Endothelial cell of umbilical vein (primary cell): Measurements from ENCODE around the gene SEC31A. TPM values are rescaled to one million over a fixed set of nuclear protein-coding genes. Genes with fewer than 3 reads are reported as not detected.

Source experiments
- BruUV-seq: library from RNA; stranded (reverse); fragments of 400-500 nt; replicated peaks from 2 replicates; lab custom pipeline; 2021; lab: Mats Ljungman, UMichigan
- CTCF ChIA-PET: fragments of 300-600, 350-600 bp; sonication (Branson Sonifier 250); formaldehyde crosslinking; loops from one replicate; lab custom pipeline; 2021; ENCODE audit warnings: antibody characterized with exemption, inconsistent platforms; lab: Charles Lee
- POLR2A ChIA-PET: fragments of 300-600, 350-600 bp; sonication (Branson Sonifier 250); formaldehyde crosslinking; loops from one replicate; lab custom pipeline; 2021; ENCODE audit warnings: antibody characterized with exemption, inconsistent platforms; lab: Charles Lee
- DNase-seq: peaks from one replicate; pipeline ENCODE4 v3.0.0-alpha.2; 2011; ENCODE audit warnings: low read depth, low spot score
- FAIRE-seq: peaks from 2 replicates; lab custom pipeline; 2011; peaks lifted over from hg19 to GRCh38; lab: Jason Lieb, UNC
- H2AFZ ChIP-seq: 2 replicates; pipeline ENCODE4 v1.6.0; 2012; ENCODE audit warnings: low read depth, low read length, control low read depth, inconsistent platforms
- H3K27ac ChIP-seq: 2 replicates; pipeline ENCODE4 v1.5.1; 2011; ENCODE audit warnings: low read depth, mild to moderate bottlenecking, control low read depth, low read length, moderate library complexity; ENCODE audit not compliant: insufficient read depth
- H3K27me3 ChIP-seq, 2 experiments: 2 replicates each; pipeline versions ENCODE4 v1.6.0 to v1.6.1; 2011; ENCODE audit warnings: low read length in 2 of 2, mixed read lengths in 1 of 2; ENCODE audit not compliant: control insufficient read depth in 2 of 2, insufficient read depth in 2 of 2
- H3K36me3 ChIP-seq, 2 experiments: 2 replicates in 1 of 2; 3 replicates in 1 of 2; pipeline ENCODE4 v1.5.1; 2011; ENCODE audit warnings: low read length in 2 of 2, mild to moderate bottlenecking in 1 of 2, moderate library complexity in 1 of 2; ENCODE audit not compliant: control insufficient read depth in 2 of 2, insufficient read depth in 2 of 2; ENCODE audit errors: extremely low read depth in 1 of 2
- H3K4me1 ChIP-seq: 3 replicates; pipeline ENCODE4 v1.5.1; 2011; ENCODE audit warnings: mild to moderate bottlenecking, low read length; ENCODE audit not compliant: control insufficient read depth, insufficient read depth; ENCODE audit errors: extremely low read depth
- H3K4me2 ChIP-seq: 2 replicates; pipeline ENCODE4 v1.6.1; 2011; ENCODE audit warnings: low read length, control low read depth, mixed read lengths; ENCODE audit not compliant: insufficient read depth
- H3K4me3 ChIP-seq, 3 experiments: fragments of 200-600 bp in 1 of 3; sonication (generic), shearing (Covaris generic) in 1 of 3; replicated peaks in 1 of 3; 2 replicates each; pipeline ENCODE4 v1.5.1; 2011 to 2016; ENCODE audit warnings: control low read depth in 3 of 3, low read length in 3 of 3, mild to moderate bottlenecking in 2 of 3, inconsistent platforms in 1 of 3, low read depth in 1 of 3, moderate library complexity in 1 of 3; ENCODE audit not compliant: insufficient read depth in 1 of 3
- H3K79me2 ChIP-seq: 2 replicates; pipeline ENCODE4 v1.6.0; 2012; ENCODE audit warnings: low read length, inconsistent platforms; ENCODE audit not compliant: control insufficient read depth, insufficient read depth
- H3K9ac ChIP-seq: replicated peaks from 2 replicates; pipeline ENCODE3; 2011; ENCODE audit warnings: low read length, control low read depth; ENCODE audit not compliant: insufficient read depth; ENCODE audit errors: extremely low read depth
- H3K9me1 ChIP-seq: replicated peaks from 3 replicates; pipeline ENCODE4 v1.6.0; 2011; ENCODE audit warnings: mild to moderate bottlenecking, low read length; ENCODE audit not compliant: control insufficient read depth, insufficient read depth; ENCODE audit errors: extremely low read depth
- H3K9me3 ChIP-seq: replicated peaks from 2 replicates; pipeline ENCODE4 v1.5.1; 2012; ENCODE audit warnings: low read length, inconsistent platforms; ENCODE audit not compliant: control insufficient read depth, insufficient read depth
- H4K20me1 ChIP-seq: replicated peaks from 2 replicates; pipeline ENCODE3; 2011; ENCODE audit warnings: mild to moderate bottlenecking, low read length; ENCODE audit not compliant: control insufficient read depth, insufficient read depth; ENCODE audit errors: extremely low read depth
- EZH2 ChIP-seq: IDR thresholded peaks from 2 replicates; pipeline ENCODE4 v1.6.1; 2012; ENCODE audit warnings: borderline replicate concordance, low read depth, mild to moderate bottlenecking, moderate library complexity, low read length, inconsistent platforms; ENCODE audit not compliant: severe bottlenecking
- FOS ChIP-seq: IDR thresholded peaks from 2 replicates; pipeline ENCODE4 v1.6.1; 2011; ENCODE audit warnings: mild to moderate bottlenecking, low read length, moderate library complexity, borderline replicate concordance; ENCODE audit not compliant: insufficient read depth
- GATA2 ChIP-seq: IDR thresholded peaks from 2 replicates; pipeline ENCODE4 v1.7.0; 2011; ENCODE audit warnings: low read depth, mild to moderate bottlenecking, moderate library complexity, mixed read lengths, low read length; ENCODE audit not compliant: insufficient read length, insufficient read depth
- JUN ChIP-seq: IDR thresholded peaks from 2 replicates; pipeline ENCODE4 v1.6.1; 2011; ENCODE audit warnings: borderline replicate concordance, low read depth; ENCODE audit not compliant: insufficient read length, insufficient read depth
- MYC ChIP-seq: IDR thresholded peaks from one replicate; pipeline ENCODE4 v1.6.1; 2011; ENCODE audit warnings: mild to moderate bottlenecking, low read depth, low read length
- POLR2A ChIP-seq: IDR thresholded peaks from 2 replicates; pipeline ENCODE4 v1.6.1; 2012; ENCODE audit warnings: low read depth, mild to moderate bottlenecking, control low read depth, low read length
- POLR2AphosphoS5 ChIP-seq: IDR thresholded peaks from 2 replicates; pipeline ENCODE4 v1.6.1; 2012; ENCODE audit warnings: low read depth, mild to moderate bottlenecking, control low read depth, low read length, moderate library complexity; ENCODE audit not compliant: insufficient read depth
- dilution Hi-C: fragments of 300-500 bp; cut with MboI; formaldehyde crosslinking; loops from one replicate; pipeline ENCODE4 v1.15.0; 2019; ENCODE audit warnings: low sequenced_read_pairs; ENCODE audit not compliant: extremely low pct_ligation_motif_present
- intact Hi-C: fragments of 100-400 bp; cut with micrococcal nuclease; formaldehyde crosslinking; loops from one replicate; pipeline ENCODE4 v1.10.0; 2022
- polyA plus RNA-seq, 4 experiments: library from polyadenylated mRNA; depleted of rRNA in 3 of 4; stranded (reverse) in 3 of 4; unstranded in 1 of 4; fragments of >200 nt; gene quantifications; 2 replicates each; pipeline versions ENCODE4 v1.2.1 to v1.2.3, GENCODE V29; 2011 to 2012; ENCODE audit warnings: missing spikeins in 1 of 4
- total RNA-seq: library from RNA; stranded (reverse); gene quantifications from 2 replicates; pipeline ENCODE4 v1.2.3, GENCODE V29; 2021
- TF ChIP-seq, protein P1 (sequence below), 2 donors: IDR thresholded peaks; 1 replicate in 1 of 2; 2 replicates in 1 of 2; pipeline ENCODE4 v1.5.1; 2011; ENCODE audit warnings: low read length in 2 of 2, mild to moderate bottlenecking in 2 of 2, moderate library complexity in 2 of 2, control low read depth in 1 of 2, inconsistent platforms in 1 of 2, low read depth in 1 of 2; ENCODE audit not compliant: insufficient read depth in 1 of 2; ENCODE audit errors: extremely low read depth in 1 of 2
- TF ChIP-seq, protein P2 (sequence below): IDR thresholded peaks from 2 replicates; pipeline ENCODE4 v1.6.1; 2011; ENCODE audit not compliant: insufficient read depth, insufficient read length

SEC31A gene
- total and polyA plus RNA-seq, 2 donors (not counting 3 experiments of a cell fraction or from before 2014, with no cell fraction given): 226 to 301 TPM

DNA sequence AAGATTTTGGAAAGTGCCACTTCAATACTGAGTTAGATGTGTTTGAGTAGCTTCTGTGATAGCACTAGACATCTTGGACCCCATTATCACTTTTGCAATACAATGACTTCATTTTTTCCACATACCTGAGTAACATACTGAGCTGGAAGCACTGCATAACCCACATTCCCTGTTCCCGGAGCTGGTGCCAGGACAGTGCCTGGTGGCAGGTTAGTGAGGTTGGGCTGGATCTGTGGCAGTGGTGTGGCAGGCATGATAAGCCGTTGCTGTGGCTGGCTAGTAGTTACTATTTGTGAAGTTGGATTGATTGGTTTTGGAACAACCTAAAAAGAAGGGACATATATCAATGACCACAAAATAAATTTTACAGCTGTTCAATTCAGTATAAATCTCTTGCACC, 48.5 kb upstream of the SEC31A start:
- H3K4me3 ChIP-seq: no peak overlapping the region
- intact Hi-C loops: no loop called here
- H4K20me1 ChIP-seq: no peaks in the 10 kb centered on the region
- TF ChIP-seq, protein P1, sequence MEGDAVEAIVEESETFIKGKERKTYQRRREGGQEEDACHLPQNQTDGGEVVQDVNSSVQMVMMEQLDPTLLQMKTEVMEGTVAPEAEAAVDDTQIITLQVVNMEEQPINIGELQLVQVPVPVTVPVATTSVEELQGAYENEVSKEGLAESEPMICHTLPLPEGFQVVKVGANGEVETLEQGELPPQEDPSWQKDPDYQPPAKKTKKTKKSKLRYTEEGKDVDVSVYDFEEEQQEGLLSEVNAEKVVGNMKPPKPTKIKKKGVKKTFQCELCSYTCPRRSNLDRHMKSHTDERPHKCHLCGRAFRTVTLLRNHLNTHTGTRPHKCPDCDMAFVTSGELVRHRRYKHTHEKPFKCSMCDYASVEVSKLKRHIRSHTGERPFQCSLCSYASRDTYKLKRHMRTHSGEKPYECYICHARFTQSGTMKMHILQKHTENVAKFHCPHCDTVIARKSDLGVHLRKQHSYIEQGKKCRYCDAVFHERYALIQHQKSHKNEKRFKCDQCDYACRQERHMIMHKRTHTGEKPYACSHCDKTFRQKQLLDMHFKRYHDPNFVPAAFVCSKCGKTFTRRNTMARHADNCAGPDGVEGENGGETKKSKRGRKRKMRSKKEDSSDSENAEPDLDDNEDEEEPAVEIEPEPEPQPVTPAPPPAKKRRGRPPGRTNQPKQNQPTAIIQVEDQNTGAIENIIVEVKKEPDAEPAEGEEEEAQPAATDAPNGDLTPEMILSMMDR (IDR thresholded peaks at IDR 0.05; ENCODE audit: extremely low read depth in 1 of 2, insufficient read depth in 1 of 2, low read depth in 1 of 2, low read length in 2 of 2): no peak
- TF ChIP-seq MYC (no peak), GATA2 (no peak), POLR2A (no peak), EZH2 (no peak), JUN (no peak), POLR2AphosphoS5 (no peak), FOS (no peak)
- TF ChIP-seq, protein P2, sequence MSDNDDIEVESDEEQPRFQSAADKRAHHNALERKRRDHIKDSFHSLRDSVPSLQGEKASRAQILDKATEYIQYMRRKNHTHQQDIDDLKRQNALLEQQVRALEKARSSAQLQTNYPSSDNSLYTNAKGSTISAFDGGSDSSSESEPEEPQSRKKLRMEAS: no peak
- H3K9ac ChIP-seq: no peak overlapping the region
- FAIRE-seq: no peak
- no peak overlapping the region for H3K27ac ChIP-seq
- H3K4me2 ChIP-seq: no peak overlapping the region
- no peaks in the 10 kb centered on the region for H3K27me3 ChIP-seq
- no TSS peak for BruUV-seq
- H3K9me1 ChIP-seq: no peaks in the 10 kb centered on the region
- ChIA-PET POLR2A (no interaction called here), CTCF (no interaction called here)
- H3K4me1 ChIP-seq: no peaks in the 10 kb centered on the region
- no peak overlapping the region for H2AFZ ChIP-seq
- H3K9me3 ChIP-seq: no peaks in the 10 kb centered on the region
- DNase-seq: no peak
- dilution Hi-C loops: no loop called here
- H3K36me3 ChIP-seq: peaks cover 2 to 11% of the 10 kb centered on the region in 2 experiments
- no peaks in the 10 kb centered on the region for H3K79me2 ChIP-seq
